OCI-LY1 (cell line): ENCODE measurements around the gene PDE11A.

Source experiments
- H2AFZ ChIP-seq: fragments of 200-600 bp; sonication (generic), shearing (Covaris generic); 2 replicates; pipeline ENCODE4 v1.6.0; 2014; ENCODE audit warnings: antibody characterized with exemption, mild to moderate bottlenecking, low read length
- H3F3A ChIP-seq: fragments of 200-600 bp; sonication (generic), shearing (Covaris generic); 2 replicates; pipeline ENCODE4 v1.6.0; 2014; ENCODE audit warnings: mild to moderate bottlenecking, antibody characterized with exemption, low read length, moderate library complexity; ENCODE audit not compliant: insufficient read depth
- H3K27ac ChIP-seq: fragments of 200-600 bp; sonication (generic); 2 replicates; pipeline ENCODE4 v1.5.1; 2014; ENCODE audit warnings: low read length, mixed run types, mild to moderate bottlenecking, low read depth; ENCODE audit not compliant: poor library complexity, severe bottlenecking
- H3K27me3 ChIP-seq: fragments of 200-600 bp; sonication (generic); 2 replicates; pipeline ENCODE4 v1.6.0; 2014; ENCODE audit warnings: antibody characterized with exemption, mild to moderate bottlenecking, low read length, moderate library complexity; ENCODE audit not compliant: insufficient read depth
- H3K36me3 ChIP-seq: fragments of 200-600 bp; sonication (generic); 2 replicates; pipeline ENCODE4 v1.6.1; 2014; ENCODE audit warnings: mild to moderate bottlenecking, antibody characterized with exemption, low read length, moderate library complexity, mixed read lengths; ENCODE audit not compliant: insufficient read depth
- H3K4me1 ChIP-seq: fragments of 200-600 bp; sonication (generic); 2 replicates; pipeline ENCODE4 v1.5.1; 2014; ENCODE audit warnings: mild to moderate bottlenecking, low read length, moderate library complexity; ENCODE audit not compliant: insufficient read depth, severe bottlenecking
- H3K4me2 ChIP-seq: fragments of 200-600 bp; sonication (generic), shearing (Covaris generic); 2 replicates; pipeline ENCODE4 v1.6.1; 2014; ENCODE audit warnings: low read length
- H3K4me3 ChIP-seq: fragments of 200-600 bp; sonication (generic); 2 replicates; pipeline ENCODE4 v1.5.1; 2014; ENCODE audit warnings: low read length, low read depth, mild to moderate bottlenecking, mixed read lengths; ENCODE audit not compliant: poor library complexity, severe bottlenecking
- H3K79me2 ChIP-seq: fragments of 200-600 bp; shearing (Covaris generic); 2 replicates; pipeline ENCODE4 v1.6.1; 2016; ENCODE audit warnings: mixed run types, low read length, mixed read lengths; ENCODE audit not compliant: insufficient read depth
- H3K9ac ChIP-seq: fragments of 200-600 bp; sonication (generic), shearing (Covaris generic); 2 replicates; pipeline ENCODE4 v1.6.1; 2014; ENCODE audit warnings: mild to moderate bottlenecking, low read length, mixed read lengths
- H3K9me2 ChIP-seq: fragments of 200-600 bp; sonication (generic), shearing (Covaris generic); 2 replicates; pipeline ENCODE4 v1.6.1; 2014; ENCODE audit warnings: low read depth, mild to moderate bottlenecking, low read length, mixed read lengths
- H3K9me3 ChIP-seq: fragments of 200-600 bp; shearing (Covaris generic); 2 replicates; pipeline ENCODE4 v1.6.1; 2014; ENCODE audit warnings: low read length, mixed read lengths
- H4K20me1 ChIP-seq: fragments of 200-600 bp; sonication (generic), shearing (Covaris generic); 2 replicates; pipeline ENCODE4 v1.6.0; 2016; ENCODE audit warnings: mild to moderate bottlenecking, low read length; ENCODE audit not compliant: insufficient read depth
- CTCF ChIP-seq: fragments of 200-600 bp; sonication (generic), shearing (Covaris generic); IDR thresholded peaks from 2 replicates; pipeline ENCODE4 v1.5.1; 2017; ENCODE audit warnings: mild to moderate bottlenecking, antibody characterized with exemption, low read length, moderate library complexity, mixed read lengths
- EZH2 ChIP-seq: fragments of 200-600 bp; sonication (generic), shearing (Covaris generic); IDR thresholded peaks from 2 replicates; pipeline ENCODE4 v1.8.0; 2017; ENCODE audit warnings: borderline replicate concordance, mixed run types, mild to moderate bottlenecking, antibody characterized with exemption, low read length, moderate library complexity, mixed read lengths

The PDE11A gene

GRCh38 chr2:177998996-177999395, 73.6 kb downstream of the PDE11A start:
- Histone ChIP-seq H3K9me2 (no peaks in the 10 kb centered on the region), H3K9me3 (no peaks in the 10 kb centered on the region), H3K4me1 (no peaks in the 10 kb centered on the region), H3K36me3 (no peaks in the 10 kb centered on the region), H3K79me2 (no peaks in the 10 kb centered on the region), H3K27ac (no peak overlapping the region), H3K9ac (no peak overlapping the region), H3F3A (no peaks in the 10 kb centered on the region), H3K27me3 (no peaks in the 10 kb centered on the region), H4K20me1 (no peaks in the 10 kb centered on the region), H3K4me3 (no peak overlapping the region), H3K4me2 (no peak overlapping the region), H2AFZ (no peak overlapping the region)
- TF ChIP-seq CTCF (no peak), EZH2 (no peak)

- TF ChIP-seq CTCF (no peak), EZH2 (no peak)
- no peaks in the 10 kb centered on the region for H3F3A ChIP-seq
- no peaks in the 10 kb centered on the region for H3K27me3 ChIP-seq
- H3K79me2 ChIP-seq = no peaks in the 10 kb centered on the region
- no peaks in the 10 kb centered on the region for H3K9me3 ChIP-seq
- no peaks in the 10 kb centered on the region for H4K20me1 ChIP-seq
- no peak overlapping the region for H3K4me2 ChIP-seq
- no peak overlapping the region for H2AFZ ChIP-seq
- H3K9ac ChIP-seq = no peak overlapping the region
- H3K4me3 ChIP-seq = no peak overlapping the region
- H3K9me2 ChIP-seq = no peaks in the 10 kb centered on the region
- H3K36me3 ChIP-seq = no peaks in the 10 kb centered on the region
- no peaks in the 10 kb centered on the region for H3K4me1 ChIP-seq
- no peak overlapping the region for H3K27ac ChIP-seq
Measured at GRCh38 chr2:177998006-177998405, 74.6 kb downstream of the PDE11A start.

GRCh38 chr2:177992992-177993391, 79.6 kb downstream of the PDE11A start:
- no peaks in the 10 kb centered on the region for H4K20me1 ChIP-seq
- no peak overlapping the region for H2AFZ ChIP-seq
- H3K4me2 ChIP-seq = no peak overlapping the region
- no peak overlapping the region for H3K9ac ChIP-seq
- no peaks in the 10 kb centered on the region for H3K4me1 ChIP-seq
- no peaks in the 10 kb centered on the region for H3K36me3 ChIP-seq
- H3K4me3 ChIP-seq = no peak overlapping the region
- H3K9me3 ChIP-seq = no peaks in the 10 kb centered on the region
- TF ChIP-seq CTCF (no peak), EZH2 (no peak)
- no peak overlapping the region for H3K27ac ChIP-seq
- no peaks in the 10 kb centered on the region for H3F3A ChIP-seq
- no peaks in the 10 kb centered on the region for H3K27me3 ChIP-seq
- no peaks in the 10 kb centered on the region for H3K79me2 ChIP-seq
- H3K9me2 ChIP-seq = no peaks in the 10 kb centered on the region
